Left cardiac atrium (tissue), 2 donors: ENCODE results near the gene HACD3. TPM values are rescaled to one million over a fixed set of nuclear protein-coding genes. Genes with fewer than 3 reads are reported as not detected.

Source experiments
- total RNA-seq, 2 donors: library from RNA; stranded (reverse); fragmentation: NEBNext Ultra II Directional; extraction: Animal tissue kit (Norgen Biotek cat#: 25700); gene quantifications; one replicate each; pipeline ENCODE4 v1.2.1, GENCODE V29; 2021
- donor health status: DM: no; HTN: yes; CAD: no; lungs with severe emphysema.
- donor health status: DM: yes; HTN: yes; CAD: no.

HACD3 gene
- total RNA-seq, 2 donors from 2014 or later, result 15.9 to 18.0 TPM

Other genes with a start within 250 kb of the HACD3 start
- gene PARP16, start 243.6 kb upstream of the HACD3 start, total RNA-seq, result 1 to 10 TPM; 3.5 to 4.6 TPM
- gene RNU5A-1, start 234.4 kb upstream of the HACD3 start, total RNA-seq, result not detected
- 10 to 100 TPM; 39.9 to 44.0 TPM for gene RNU5B-1, start 225.8 kb upstream of the HACD3 start, total RNA-seq
- under 1 TPM in 1 of 2 donors, not detected in 1; 0.09 TPM for gene IGDCC3, start 152.5 kb upstream of the HACD3 start, total RNA-seq
- 1 to 10 TPM; 1.6 to 6.9 TPM for gene IGDCC4, start 107.5 kb upstream of the HACD3 start, total RNA-seq
- 10 to 100 TPM; 24.8 to 34.9 TPM for gene DPP8, start 12.8 kb upstream of the HACD3 start, total RNA-seq
- 10 to 100 TPM; 15.3 to 17.8 TPM for gene INTS14, start 80.7 kb downstream of the HACD3 start, total RNA-seq
- 1 to 10 TPM; 2.5 to 3.0 TPM for gene SLC24A1, start 91.5 kb downstream of the HACD3 start, total RNA-seq